SK-N-SH (cell line): Measurements from ENCODE around the gene GPR63. TPM values are rescaled to one million over a fixed set of nuclear protein-coding genes. Genes with fewer than 3 reads are reported as not detected.

Experiments used
- CTCF ChIA-PET: fragments of 300-600, 350-600 bp; formaldehyde crosslinking; extraction: SDS; loops from one replicate; lab custom pipeline; 2021; lab: Yijun Ruan, JAX
- POLR2A ChIA-PET: fragments of 350-600 bp; sonication (Branson Sonifier 250); formaldehyde crosslinking; extraction: SDS; loops from one replicate; lab custom pipeline; 2020; ENCODE audit warnings: antibody characterized with exemption, inconsistent platforms; lab: Yijun Ruan, JAX
- DNase-seq: peaks from one replicate; pipeline ENCODE4 v3.0.0; 2012
- H2AFZ ChIP-seq: fragments of 200-600 bp; sonication (generic); 2 replicates; pipeline ENCODE4 v1.8.1; 2016; ENCODE audit warnings: antibody characterized with exemption, mild to moderate bottlenecking, low read depth
- H3F3A ChIP-seq: fragments of 200-600 bp; sonication (generic); replicated peaks from 2 replicates; pipeline ENCODE3; 2016; ENCODE audit warnings: antibody characterized with exemption, mild to moderate bottlenecking; ENCODE audit not compliant: insufficient read depth
- H3K27ac ChIP-seq, 2 experiments: fragments of 200-500 bp in 1 of 2; fragments of 200-600 bp in 1 of 2; sonication (Bioruptor generic) in 1 of 2; sonication (generic), shearing (Covaris generic) in 1 of 2; 2 replicates each; pipeline versions ENCODE4 v1.5.1 to v1.6.1; 2014 to 2016; ENCODE audit warnings: low read depth in 2 of 2, inconsistent platforms in 1 of 2, low read length in 1 of 2, mild to moderate bottlenecking in 1 of 2, mixed read lengths in 1 of 2
- H3K27me3 ChIP-seq: fragments of 200-600 bp; sonication (generic), shearing (Covaris generic); 2 replicates; pipeline ENCODE4 v1.6.1; 2016; ENCODE audit warnings: mixed run types; ENCODE audit not compliant: insufficient read depth
- H3K36me3 ChIP-seq, 2 experiments: fragments of 200-500 bp in 1 of 2; fragments of 200-600 bp in 1 of 2; sonication (Bioruptor generic) in 1 of 2; sonication (generic) in 1 of 2; replicated peaks in 1 of 2; 2 replicates each; pipeline versions ENCODE3 to v1.5.1; 2014 to 2016; ENCODE audit warnings: low read length in 1 of 2, mild to moderate bottlenecking in 1 of 2; ENCODE audit not compliant: insufficient read depth in 2 of 2, control insufficient read depth in 1 of 2
- H3K4me1 ChIP-seq, 2 experiments: fragments of 200-500 bp in 1 of 2; fragments of 200-600 bp in 1 of 2; sonication (Bioruptor generic) in 1 of 2; sonication (generic), shearing (Covaris generic) in 1 of 2; 2 replicates each; pipeline versions ENCODE4 v1.5.1 to v1.6.1; 2014 to 2016; ENCODE audit warnings: low read depth in 1 of 2, low read length in 1 of 2, mixed run types in 1 of 2; ENCODE audit not compliant: insufficient read depth in 2 of 2, control insufficient read depth in 1 of 2
- H3K4me2 ChIP-seq: fragments of 200-600 bp; sonication (generic), shearing (Covaris generic); 2 replicates; pipeline ENCODE4 v1.6.1; 2017; ENCODE audit warnings: mixed run types
- H3K4me3 ChIP-seq, 2 experiments: fragments of 200-500 bp in 1 of 2; fragments of 200-600 bp in 1 of 2; sonication (Bioruptor generic) in 1 of 2; sonication (generic), shearing (Covaris generic) in 1 of 2; 2 replicates each; pipeline versions ENCODE4 v1.5.1 to v1.8.1; 2014 to 2016; ENCODE audit warnings: low read depth in 2 of 2, inconsistent platforms in 1 of 2, low read length in 1 of 2, mild to moderate bottlenecking in 1 of 2, mixed read lengths in 1 of 2, moderate library complexity in 1 of 2
- H3K79me2 ChIP-seq: fragments of 200-600 bp; sonication (generic); 2 replicates; pipeline ENCODE4 v1.8.1; 2017; ENCODE audit warnings: mild to moderate bottlenecking; ENCODE audit not compliant: insufficient read depth
- H3K9ac ChIP-seq: fragments of 200-600 bp; sonication (generic); 2 replicates; pipeline ENCODE4 v1.6.1; 2017; ENCODE audit warnings: mixed run types
- H3K9me2 ChIP-seq: fragments of 200-600 bp; sonication (generic); 2 replicates; pipeline ENCODE4 v1.6.1; 2017; ENCODE audit warnings: mixed run types
- H3K9me3 ChIP-seq: fragments of 200-600 bp; sonication (generic); 2 replicates; pipeline ENCODE4 v1.6.1; 2017; ENCODE audit warnings: mixed run types, mild to moderate bottlenecking, moderate library complexity
- H4K20me1 ChIP-seq: fragments of 200-600 bp; sonication (generic); 2 replicates; pipeline ENCODE4 v1.6.1; 2017; ENCODE audit warnings: mild to moderate bottlenecking, mixed run types; ENCODE audit not compliant: insufficient read depth
- CHD2 ChIP-seq: fragments of 150-350 bp; IDR thresholded peaks from 2 replicates; pipeline ENCODE4 v1.6.1; 2018; ENCODE audit warnings: low read length; ENCODE audit not compliant: partially characterized antibody
- CTCF ChIP-seq: fragments of 200-600 bp; sonication (generic); IDR thresholded peaks from 2 replicates; pipeline ENCODE4 v1.6.1; 2017; ENCODE audit warnings: antibody characterized with exemption, mild to moderate bottlenecking, moderate library complexity
- ELF1 ChIP-seq: IDR thresholded peaks from 2 replicates; pipeline ENCODE4 v1.4.0; 2012
- EZH2phosphoT487 ChIP-seq: fragments of 200-600 bp; sonication (generic); IDR thresholded peaks from 2 replicates; pipeline ENCODE4 v1.6.1; 2017; ENCODE audit warnings: low read depth, mixed run types, mild to moderate bottlenecking, antibody characterized with exemption, moderate library complexity, borderline replicate concordance
- FOXM1 ChIP-seq: IDR thresholded peaks from 2 replicates; pipeline ENCODE4 v1.4.0; 2012; ENCODE audit warnings: low read depth, mild to moderate bottlenecking
- GATA2 ChIP-seq: sonication (generic); formaldehyde crosslinking; IDR thresholded peaks from 2 replicates; pipeline ENCODE4 v1.5.0; 2020; ENCODE audit warnings: mild to moderate bottlenecking, missing genetic modification reagents
- JUND ChIP-seq: IDR thresholded peaks from 2 replicates; pipeline ENCODE4 v1.4.0; 2012
- POLR2AphosphoS5 ChIP-seq: IDR thresholded peaks from 2 replicates; pipeline ENCODE4 v1.6.1; 2012; ENCODE audit warnings: low read depth, low read length
- RAD21 ChIP-seq: IDR thresholded peaks from 2 replicates; pipeline ENCODE4 v1.6.1; 2012; ENCODE audit warnings: mild to moderate bottlenecking, low read length
- RFX5 ChIP-seq: IDR thresholded peaks from 2 replicates; pipeline ENCODE4 v1.6.1; 2012; ENCODE audit warnings: mild to moderate bottlenecking, improper control_type of control experiment, low read length
- RXRA ChIP-seq: IDR thresholded peaks from 2 replicates; pipeline ENCODE4 v1.4.0; 2012; ENCODE audit warnings: low read depth, mild to moderate bottlenecking, borderline replicate concordance
- SMC3 ChIP-seq: IDR thresholded peaks from 2 replicates; pipeline ENCODE4 v1.6.1; 2012; ENCODE audit warnings: low read depth, low read length, improper control_type of control experiment
- TAF1 ChIP-seq: IDR thresholded peaks from 2 replicates; pipeline ENCODE4 v1.6.1; 2012; ENCODE audit warnings: low read depth, mild to moderate bottlenecking, low read length, moderate library complexity, borderline replicate concordance
- TCF12 ChIP-seq: IDR thresholded peaks from 2 replicates; pipeline ENCODE4 v1.4.0; 2012
- USF2 ChIP-seq: fragments of 150-350 bp; IDR thresholded peaks from 2 replicates; pipeline ENCODE4 v1.6.1; 2017; ENCODE audit warnings: antibody characterized with exemption, low read length, low read depth, borderline replicate concordance
- WGBS: methylation state at CpG from one replicate; pipeline ENCODE4 v1.1.6; 2017; ENCODE audit warnings: low lambda C conversion rate; 5-methylcytosine and 5-hydroxymethylcytosine counted together
- polyA plus RNA-seq, 3 experiments: library from polyadenylated mRNA; depleted of rRNA; stranded (reverse); fragments of >200 nt; gene quantifications; 2 replicates each; pipeline ENCODE4 v1.2.3, GENCODE V29; 2012
- TF ChIP-seq, protein P1 (sequence below): IDR thresholded peaks from 2 replicates; pipeline ENCODE4 v1.6.1; 2012; ENCODE audit warnings: mild to moderate bottlenecking, low read depth, low read length, moderate library complexity
- TF ChIP-seq, protein P2 (sequence below): fragments of 150-350 bp; IDR thresholded peaks from 2 replicates; pipeline ENCODE4 v1.6.1; 2016; ENCODE audit warnings: mild to moderate bottlenecking, low read depth, low read length
- TF ChIP-seq, protein P3 (sequence below): IDR thresholded peaks from 2 replicates; pipeline ENCODE4 v1.4.0; 2012; ENCODE audit warnings: low read depth, borderline replicate concordance

Gene GPR63
- polyA plus RNA-seq, 1 of the 3 experiments (the other 2 are of a cell fraction): 0.53 TPM

DNA sequence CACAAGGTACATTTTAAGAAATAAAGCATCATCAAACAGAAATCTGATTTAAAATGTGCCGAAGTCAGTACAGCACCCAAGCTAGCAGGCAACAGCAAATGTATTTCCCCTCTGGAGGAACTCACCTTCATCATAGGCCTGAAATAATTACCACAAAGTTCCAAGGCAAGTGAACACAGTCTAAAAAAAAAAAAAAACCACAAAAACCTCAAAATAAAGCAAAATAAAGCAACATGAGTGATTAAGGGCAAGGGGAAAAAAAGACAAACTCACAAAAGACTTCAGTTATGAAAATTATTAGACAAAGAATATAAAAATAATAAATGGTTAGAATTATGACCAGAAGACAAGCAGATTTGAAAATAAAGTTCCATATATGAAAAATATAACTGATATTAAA is 10.4 kb downstream of the GPR63 start:
- Histone ChIP-seq H3K9me3 (no peaks in the 10 kb centered on the region), H3K4me1 (no peaks in the 10 kb centered on the region), H3K9ac (no peak overlapping the region), H3K36me3 (peaks cover 0 to 2% of the 10 kb centered on the region in 2 experiments), H3F3A (no peaks in the 10 kb centered on the region), H2AFZ (no peak overlapping the region), H4K20me1 (no peaks in the 10 kb centered on the region), H3K9me2 (no peaks in the 10 kb centered on the region), H3K4me3 (no peak overlapping the region), H3K4me2 (no peak overlapping the region), H3K79me2 (no peaks in the 10 kb centered on the region)
- WGBS: 93% methylated on average over 1 of the region's 1 CpG
- CTCF ChIA-PET: no interaction called here
- no peak for DNase-seq
- POLR2A ChIA-PET: no interaction called here
- TF ChIP-seq FOXM1 (no peak), GATA2 (CRISPR knock-in tag) (no peak), RXRA (no peak), JUND (no peak), TCF12 (no peak), CHD2 (no peak), CTCF (no peak), USF2 (no peak), ELF1 (no peak), POLR2AphosphoS5 (no peak), EZH2phosphoT487 (no peak), SMC3 (no peak), RAD21 (no peak), RFX5 (no peak), TAF1 (no peak)
- TF ChIP-seq, protein P1, sequence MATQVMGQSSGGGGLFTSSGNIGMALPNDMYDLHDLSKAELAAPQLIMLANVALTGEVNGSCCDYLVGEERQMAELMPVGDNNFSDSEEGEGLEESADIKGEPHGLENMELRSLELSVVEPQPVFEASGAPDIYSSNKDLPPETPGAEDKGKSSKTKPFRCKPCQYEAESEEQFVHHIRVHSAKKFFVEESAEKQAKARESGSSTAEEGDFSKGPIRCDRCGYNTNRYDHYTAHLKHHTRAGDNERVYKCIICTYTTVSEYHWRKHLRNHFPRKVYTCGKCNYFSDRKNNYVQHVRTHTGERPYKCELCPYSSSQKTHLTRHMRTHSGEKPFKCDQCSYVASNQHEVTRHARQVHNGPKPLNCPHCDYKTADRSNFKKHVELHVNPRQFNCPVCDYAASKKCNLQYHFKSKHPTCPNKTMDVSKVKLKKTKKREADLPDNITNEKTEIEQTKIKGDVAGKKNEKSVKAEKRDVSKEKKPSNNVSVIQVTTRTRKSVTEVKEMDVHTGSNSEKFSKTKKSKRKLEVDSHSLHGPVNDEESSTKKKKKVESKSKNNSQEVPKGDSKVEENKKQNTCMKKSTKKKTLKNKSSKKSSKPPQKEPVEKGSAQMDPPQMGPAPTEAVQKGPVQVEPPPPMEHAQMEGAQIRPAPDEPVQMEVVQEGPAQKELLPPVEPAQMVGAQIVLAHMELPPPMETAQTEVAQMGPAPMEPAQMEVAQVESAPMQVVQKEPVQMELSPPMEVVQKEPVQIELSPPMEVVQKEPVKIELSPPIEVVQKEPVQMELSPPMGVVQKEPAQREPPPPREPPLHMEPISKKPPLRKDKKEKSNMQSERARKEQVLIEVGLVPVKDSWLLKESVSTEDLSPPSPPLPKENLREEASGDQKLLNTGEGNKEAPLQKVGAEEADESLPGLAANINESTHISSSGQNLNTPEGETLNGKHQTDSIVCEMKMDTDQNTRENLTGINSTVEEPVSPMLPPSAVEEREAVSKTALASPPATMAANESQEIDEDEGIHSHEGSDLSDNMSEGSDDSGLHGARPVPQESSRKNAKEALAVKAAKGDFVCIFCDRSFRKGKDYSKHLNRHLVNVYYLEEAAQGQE: no peak
- TF ChIP-seq, protein P2, sequence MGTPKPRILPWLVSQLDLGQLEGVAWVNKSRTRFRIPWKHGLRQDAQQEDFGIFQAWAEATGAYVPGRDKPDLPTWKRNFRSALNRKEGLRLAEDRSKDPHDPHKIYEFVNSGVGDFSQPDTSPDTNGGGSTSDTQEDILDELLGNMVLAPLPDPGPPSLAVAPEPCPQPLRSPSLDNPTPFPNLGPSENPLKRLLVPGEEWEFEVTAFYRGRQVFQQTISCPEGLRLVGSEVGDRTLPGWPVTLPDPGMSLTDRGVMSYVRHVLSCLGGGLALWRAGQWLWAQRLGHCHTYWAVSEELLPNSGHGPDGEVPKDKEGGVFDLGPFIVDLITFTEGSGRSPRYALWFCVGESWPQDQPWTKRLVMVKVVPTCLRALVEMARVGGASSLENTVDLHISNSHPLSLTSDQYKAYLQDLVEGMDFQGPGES: no peak
- TF ChIP-seq, protein P3, sequence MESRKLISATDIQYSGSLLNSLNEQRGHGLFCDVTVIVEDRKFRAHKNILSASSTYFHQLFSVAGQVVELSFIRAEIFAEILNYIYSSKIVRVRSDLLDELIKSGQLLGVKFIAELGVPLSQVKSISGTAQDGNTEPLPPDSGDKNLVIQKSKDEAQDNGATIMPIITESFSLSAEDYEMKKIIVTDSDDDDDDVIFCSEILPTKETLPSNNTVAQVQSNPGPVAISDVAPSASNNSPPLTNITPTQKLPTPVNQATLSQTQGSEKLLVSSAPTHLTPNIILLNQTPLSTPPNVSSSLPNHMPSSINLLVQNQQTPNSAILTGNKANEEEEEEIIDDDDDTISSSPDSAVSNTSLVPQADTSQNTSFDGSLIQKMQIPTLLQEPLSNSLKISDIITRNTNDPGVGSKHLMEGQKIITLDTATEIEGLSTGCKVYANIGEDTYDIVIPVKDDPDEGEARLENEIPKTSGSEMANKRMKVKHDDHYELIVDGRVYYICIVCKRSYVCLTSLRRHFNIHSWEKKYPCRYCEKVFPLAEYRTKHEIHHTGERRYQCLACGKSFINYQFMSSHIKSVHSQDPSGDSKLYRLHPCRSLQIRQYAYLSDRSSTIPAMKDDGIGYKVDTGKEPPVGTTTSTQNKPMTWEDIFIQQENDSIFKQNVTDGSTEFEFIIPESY: no peak
- TF ChIP-seq, all 33 proteins: peak for 0
- H3K27ac ChIP-seq: no peak overlapping the region
- H3K27me3 ChIP-seq: no peaks in the 10 kb centered on the region
